NCI-H446 treated with DMSO at 0.1 percent for 48 hours (cell line): ENCODE data around the gene FAR1.
"Not testable (repeated sequence)": the region's sequence is repeated elsewhere in the genome, so short reads cannot be mapped to it uniquely, and the experiment has no call there.

ENCODE experiments used
- DNase-seq: peaks from one replicate; lab custom pipeline; 2025; lab: John Stamatoyannopoulos, UW

Gene FAR1

GRCh38 chr11:13705710-13706109 lies 37.2 kb downstream of the FAR1 start:
- DNase-seq: no peak

- no peak for DNase-seq
These were observed 45.5 kb downstream of the FAR1 start for GRCh38 chr11:13713982-13714381.

GRCh38 chr11:13717331-13717730 lies 48.9 kb downstream of the FAR1 start:
- no peak for DNase-seq

- DNase-seq: no peak
These were observed 49.9 kb downstream of the FAR1 start for GRCh38 chr11:13718394-13718793.

GRCh38 chr11:13720940-13721339 lies 52.5 kb downstream of the FAR1 start:
- DNase-seq: no peak

- no peak for DNase-seq
These were observed 53.3 kb downstream of the FAR1 start for GRCh38 chr11:13721760-13722159.

GRCh38 chr11:13726456-13726855 lies 58.0 kb downstream of the FAR1 start:
- no peak for DNase-seq

- DNase-seq: no peak
These were observed 59.6 kb downstream of the FAR1 start for GRCh38 chr11:13728076-13728475.

- no peak for DNase-seq
These were observed 66.1 kb downstream of the FAR1 start for GRCh38 chr11:13734530-13734929.

GRCh38 chr11:13745165-13745564 lies 76.7 kb downstream of the FAR1 start:
- no peak for DNase-seq

GRCh38 chr11:13753316-13753715 lies 84.8 kb downstream of the FAR1 start:
- DNase-seq: not testable (repeated sequence)

- DNase-seq: no peak
These were observed 90.6 kb downstream of the FAR1 start for GRCh38 chr11:13759050-13759449.

- no peak for DNase-seq
These were observed 91.6 kb downstream of the FAR1 start for GRCh38 chr11:13760115-13760514.

- DNase-seq: no peak
These were observed 92.8 kb downstream of the FAR1 start for GRCh38 chr11:13761250-13761649.

GRCh38 chr11:13761716-13762115 lies 93.2 kb downstream of the FAR1 start:
- DNase-seq: no peak

- no peak for DNase-seq
These were observed 94.2 kb downstream of the FAR1 start for GRCh38 chr11:13762718-13763117.

- DNase-seq: no peak
These were observed 94.9 kb downstream of the FAR1 start for GRCh38 chr11:13763341-13763740.

GRCh38 chr11:13765886-13766285 lies 97.4 kb downstream of the FAR1 start:
- no peak for DNase-seq

- DNase-seq: no peak
These were observed 99.0 kb downstream of the FAR1 start for GRCh38 chr11:13767471-13767870.

GRCh38 chr11:13769188-13769587 lies 100.7 kb downstream of the FAR1 start:
- DNase-seq: no peak

- DNase-seq: no peak
These were observed 102.7 kb downstream of the FAR1 start for GRCh38 chr11:13771151-13771550.

- peak; percentile 60 for DNase-seq
These were observed 104.0 kb downstream of the FAR1 start for GRCh38 chr11:13772223-13773046.

- no peak for DNase-seq
These were observed 107.0 kb downstream of the FAR1 start for GRCh38 chr11:13775471-13775870.
